SKM-1 treated with dmso at 0.1 percent for 144 hours (cell line): Measurements from ENCODE around the gene ABCB4.
"Not testable (repeated sequence)": the region's sequence is repeated elsewhere in the genome, so short reads cannot be mapped to it uniquely, and the experiment has no call there.

ENCODE experiments used
- DNase-seq: peaks from one replicate; lab custom pipeline; 2025; ENCODE audit not compliant: unreplicated experiment; lab: John Stamatoyannopoulos, UW

Gene ABCB4

DNA sequence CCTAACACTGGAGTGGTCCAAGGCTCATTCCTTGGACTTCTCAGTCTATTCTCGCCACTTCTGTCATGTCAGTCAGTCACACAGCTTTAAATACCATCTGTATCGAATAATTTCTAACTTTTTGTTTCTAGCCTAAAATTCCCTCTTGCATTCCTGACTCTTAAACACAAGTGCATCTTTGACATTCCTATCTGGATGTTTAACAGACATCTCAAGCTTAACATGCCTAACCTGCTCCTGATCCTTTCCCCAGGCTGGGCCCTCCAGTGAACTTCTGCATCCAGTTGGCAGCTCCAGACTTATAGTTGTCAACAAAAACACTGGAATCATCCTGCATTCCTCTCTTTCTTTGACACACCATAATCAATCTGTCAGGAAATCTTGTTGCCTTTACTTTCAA lies 4.5 kb upstream of the ABCB4 start:
- no peak for DNase-seq

DNA sequence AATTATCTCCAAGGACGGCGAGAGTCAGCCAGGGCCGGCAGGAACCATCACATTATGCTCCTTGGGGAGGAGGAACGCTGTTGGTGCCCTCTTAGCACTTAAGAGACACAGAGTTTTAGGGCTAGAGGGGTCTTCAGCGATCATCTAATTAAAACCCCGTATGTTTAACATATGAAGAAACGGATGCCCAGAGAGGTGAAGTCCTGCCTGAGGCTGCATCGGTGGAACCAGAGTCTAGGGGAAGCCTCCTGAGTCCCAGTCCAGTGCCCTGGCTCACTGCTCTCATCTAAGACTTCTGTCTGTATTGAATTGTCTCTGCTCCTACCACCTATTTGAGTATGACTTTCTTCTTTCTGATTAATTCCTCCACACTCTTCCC lies 688 bp upstream of the ABCB4 start:
- DNase-seq: no peak

- DNase-seq: peak; percentile 79
Measured at GRCh38 chr7:87474533-87475358, 734 bp downstream of the ABCB4 start.

DNA sequence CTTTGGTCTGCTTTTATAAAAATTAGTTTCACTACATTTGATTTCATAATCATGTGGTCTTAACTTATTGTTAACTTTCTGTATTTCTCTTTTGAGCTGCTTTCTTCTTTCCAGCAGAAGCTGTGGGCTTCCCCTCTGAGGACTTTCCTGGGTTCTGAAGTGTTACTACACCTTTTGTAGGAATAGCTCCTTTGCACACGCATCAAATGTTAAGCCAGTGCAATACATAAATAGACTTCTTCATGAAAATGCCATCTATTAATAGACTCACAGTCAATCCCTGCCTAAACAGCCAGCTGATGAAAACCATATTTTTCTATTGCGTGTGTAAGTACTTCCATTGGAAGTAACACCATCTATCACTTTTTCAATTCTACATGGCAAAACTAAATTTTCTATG lies 1.5 kb downstream of the ABCB4 start:
- DNase-seq: no peak

DNA sequence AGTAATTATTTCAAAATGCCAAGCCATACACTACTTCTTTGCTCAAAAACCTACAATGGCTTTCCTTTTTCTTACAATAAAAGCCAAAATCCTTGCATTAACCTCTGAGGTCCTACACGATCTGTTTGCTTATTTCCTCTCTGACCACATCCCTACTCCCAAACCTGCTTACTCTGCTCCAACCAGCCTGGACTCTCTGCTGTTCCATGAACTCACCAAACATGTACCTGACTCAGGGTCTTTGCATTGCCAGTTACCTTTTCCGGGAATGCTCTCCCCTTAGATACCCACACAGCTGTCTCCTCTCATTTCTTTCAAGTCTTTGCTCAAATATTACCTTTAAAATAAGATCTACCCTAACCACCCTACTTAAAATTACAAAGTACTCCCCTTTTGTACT lies 2.3 kb downstream of the ABCB4 start:
- no peak for DNase-seq

DNA sequence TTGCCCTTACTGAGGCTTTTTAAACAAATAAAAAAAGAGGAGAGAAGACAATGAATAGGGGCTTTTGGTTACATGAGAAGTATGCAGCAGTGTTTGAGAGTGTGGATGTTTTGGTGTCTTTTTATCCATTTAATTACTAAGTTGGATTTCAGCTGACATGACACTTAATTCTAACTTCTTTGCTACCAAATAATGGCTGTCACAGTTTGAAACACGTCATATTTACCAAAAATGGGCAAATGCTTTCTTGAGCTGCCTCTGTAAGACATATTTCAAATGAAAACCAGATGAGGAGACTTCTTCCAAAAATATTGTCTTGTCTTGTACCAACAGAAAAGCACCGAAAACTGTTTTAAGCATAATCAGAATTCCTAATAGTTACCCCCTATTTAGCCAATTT lies 4.0 kb downstream of the ABCB4 start:
- DNase-seq: no peak

DNA sequence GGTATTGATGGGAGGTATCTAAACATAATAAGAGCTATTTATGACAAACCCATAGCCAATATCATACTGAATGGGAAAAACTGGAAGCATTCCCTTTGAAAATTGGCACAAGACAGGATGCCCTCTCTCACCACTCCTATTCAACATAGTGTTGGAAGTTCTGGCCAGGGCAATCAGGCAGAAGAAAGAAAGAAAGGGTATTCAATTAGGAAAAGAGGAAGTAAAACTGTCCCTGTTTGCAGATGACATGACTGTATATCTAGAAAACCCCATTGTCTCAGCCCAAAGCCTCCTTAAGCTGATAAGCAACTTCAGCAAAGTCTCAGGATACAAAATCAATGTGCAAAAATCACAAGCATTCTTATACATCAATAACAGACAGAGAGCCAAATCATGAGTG lies 6.3 kb downstream of the ABCB4 start:
- not testable (repeated sequence) for DNase-seq

DNA sequence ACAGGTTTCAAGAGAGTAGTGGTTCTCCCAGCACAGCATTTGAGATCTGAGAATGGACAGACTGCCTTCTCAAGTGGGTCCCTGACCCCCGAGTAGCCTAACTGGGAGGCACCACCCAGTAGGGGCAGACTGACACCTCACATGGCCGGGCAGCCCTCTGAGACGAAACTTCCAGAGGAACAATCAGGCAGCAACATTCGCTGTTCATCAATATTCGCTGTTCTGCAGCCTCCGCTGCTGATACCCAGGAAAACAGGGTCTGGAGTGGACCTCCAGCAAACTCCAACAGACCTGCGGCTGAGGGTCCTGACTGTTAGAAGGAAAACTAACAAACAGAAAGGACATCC lies 10.0 kb downstream of the ABCB4 start:
- DNase-seq: not testable (repeated sequence)

DNA sequence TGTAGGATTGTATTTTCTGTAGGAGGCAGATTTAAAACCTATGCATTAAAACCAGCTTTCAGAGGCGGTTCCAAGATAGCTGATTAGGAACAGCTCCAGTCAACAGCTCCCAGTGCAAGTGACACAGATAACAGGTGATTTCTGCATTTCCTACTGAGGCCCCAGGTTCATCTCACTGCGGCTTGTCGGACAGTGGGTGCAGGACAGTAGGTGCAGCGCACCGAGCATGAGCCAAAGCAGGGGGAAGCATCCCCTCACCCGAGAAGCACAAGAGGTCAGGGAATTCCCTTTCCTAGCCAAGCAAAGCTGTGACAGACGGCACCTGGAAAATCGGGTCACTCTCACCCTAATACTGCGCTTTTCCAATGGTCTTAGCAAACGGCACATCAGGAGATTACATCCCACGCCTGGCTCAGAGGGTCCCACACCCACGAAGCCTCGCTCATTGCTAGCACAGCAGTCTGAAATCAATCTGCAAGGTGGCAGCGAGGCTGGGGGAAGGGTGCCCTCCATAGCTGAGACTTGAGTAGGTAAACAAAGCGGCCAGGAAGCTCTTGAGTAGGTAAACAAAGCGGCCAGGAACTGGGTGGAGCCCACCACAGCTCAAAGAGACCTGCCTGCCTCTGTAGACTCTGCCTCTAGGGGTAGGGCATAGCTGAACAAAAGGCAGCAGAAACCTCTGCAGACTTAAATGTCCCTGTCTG lies 10.5 kb downstream of the ABCB4 start:
- DNase-seq: not testable (repeated sequence)

GRCh38 chr7:87463982-87464381 lies 11.5 kb downstream of the ABCB4 start:
- DNase-seq: no peak

GRCh38 chr7:87460444-87460843 lies 15.0 kb downstream of the ABCB4 start:
- DNase-seq: not testable (repeated sequence)

DNA sequence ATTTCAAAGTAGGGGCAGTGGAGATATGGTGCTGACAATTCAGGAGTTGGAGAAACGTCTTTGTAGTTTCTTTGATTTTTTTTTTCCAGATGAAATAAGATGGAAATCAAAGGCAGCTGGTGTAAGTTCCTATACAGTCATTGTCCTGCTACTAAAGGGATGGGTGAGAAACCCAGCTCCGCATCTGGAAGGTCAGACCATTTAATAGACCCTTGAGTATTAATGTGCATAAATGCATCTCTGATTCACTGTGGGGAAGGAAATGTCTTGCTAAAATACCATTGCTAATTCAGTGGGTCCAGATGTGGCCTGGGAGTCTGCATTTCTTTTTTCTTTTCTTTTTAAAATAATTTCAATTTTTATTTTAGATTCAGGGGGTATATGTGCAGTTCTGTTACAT lies 15.5 kb downstream of the ABCB4 start:
- no peak for DNase-seq

DNA sequence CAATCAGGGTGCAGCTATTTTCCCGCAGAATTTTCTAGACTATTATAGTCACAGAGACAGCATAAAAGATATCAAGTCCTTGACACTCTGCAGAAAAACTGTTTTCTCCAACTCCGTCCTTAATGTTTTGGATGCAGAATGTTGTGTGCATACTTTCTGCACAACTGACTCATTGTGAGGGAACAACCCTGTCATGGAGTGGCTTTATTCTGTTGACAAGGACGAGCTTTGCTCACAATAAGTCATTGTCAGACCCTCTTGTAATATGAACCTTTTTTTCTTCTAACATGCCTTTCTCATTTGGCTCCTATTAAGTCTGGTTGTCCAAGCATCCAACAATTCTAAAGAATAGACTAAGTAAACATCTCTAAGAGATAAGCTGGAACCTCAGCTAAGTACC lies 17.3 kb downstream of the ABCB4 start:
- no peak for DNase-seq

DNA sequence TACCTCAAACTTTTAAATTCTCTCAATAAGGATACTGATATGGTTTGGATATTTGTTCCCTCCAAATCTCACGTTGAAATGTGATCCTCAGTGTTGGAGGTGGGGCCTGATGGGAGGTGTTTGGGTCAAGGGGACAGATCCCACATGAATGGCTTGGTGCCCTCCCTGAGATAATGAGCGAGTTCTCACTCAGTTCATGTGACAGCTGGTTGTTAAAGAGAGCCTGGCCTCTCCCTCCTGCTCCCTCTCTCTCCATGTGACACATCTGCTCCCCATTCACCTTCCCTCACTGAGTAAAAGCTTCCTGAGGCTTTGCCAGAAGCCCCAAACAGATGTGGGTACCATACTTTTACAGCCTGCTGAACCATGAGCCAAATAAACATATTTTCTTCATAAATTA lies 19.2 kb downstream of the ABCB4 start:
- no peak for DNase-seq

DNA sequence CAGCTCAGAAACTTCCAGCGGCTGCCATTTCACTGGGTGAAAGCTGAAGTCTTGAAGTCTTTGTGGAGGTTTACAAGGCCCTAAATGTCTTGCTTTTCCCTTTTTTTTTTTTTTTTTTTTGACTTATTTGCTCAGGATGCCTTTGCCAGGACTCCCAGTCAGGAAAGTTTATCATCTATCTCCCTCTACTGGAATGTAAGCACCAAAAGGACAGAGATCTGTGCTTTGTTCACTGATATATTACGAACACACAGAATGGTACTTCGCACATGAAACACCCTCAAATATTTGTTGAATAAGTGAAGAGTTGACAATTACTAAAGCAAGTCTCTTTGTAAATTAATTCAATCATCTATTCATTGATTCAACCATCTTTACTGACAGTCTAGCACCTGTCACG lies 23.2 kb downstream of the ABCB4 start:
- no peak for DNase-seq

DNA sequence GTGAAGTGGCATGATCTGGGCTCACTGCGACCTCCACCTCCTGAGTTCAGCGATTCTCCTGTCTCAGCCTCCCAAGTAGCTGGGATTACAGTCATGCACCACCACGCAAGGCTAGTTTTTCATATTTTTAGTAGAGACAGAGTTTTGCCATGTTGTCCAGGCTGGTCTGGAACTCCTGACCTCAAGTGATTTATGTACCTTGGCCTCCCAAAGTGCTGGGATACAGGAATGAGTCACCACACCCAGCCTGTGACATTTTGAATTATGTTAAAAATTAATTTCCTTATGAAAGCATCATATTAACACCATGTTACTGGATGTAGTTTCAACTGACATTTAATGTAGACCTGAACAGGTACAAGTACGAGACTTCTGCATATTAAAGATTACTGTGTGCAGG lies 24.3 kb downstream of the ABCB4 start:
- no peak for DNase-seq

DNA sequence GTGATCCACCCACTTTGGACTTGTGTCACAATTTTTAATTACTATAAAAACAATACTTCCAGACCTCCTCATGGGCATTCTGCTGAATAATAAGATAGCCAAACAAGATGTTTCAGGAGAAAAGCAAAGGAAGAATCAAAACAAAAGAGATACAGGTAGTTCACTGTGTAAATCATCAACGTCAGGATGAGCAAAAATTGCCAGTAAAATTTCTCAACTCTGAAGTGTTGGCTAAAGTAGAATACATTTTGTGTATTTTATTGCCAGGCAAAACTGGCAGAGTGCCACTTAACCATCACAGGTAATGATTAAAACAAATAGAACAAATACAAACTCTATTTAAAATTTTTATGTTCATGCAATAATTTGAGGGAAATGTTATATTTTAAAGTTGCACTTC lies 24.8 kb downstream of the ABCB4 start:
- DNase-seq: no peak

DNA sequence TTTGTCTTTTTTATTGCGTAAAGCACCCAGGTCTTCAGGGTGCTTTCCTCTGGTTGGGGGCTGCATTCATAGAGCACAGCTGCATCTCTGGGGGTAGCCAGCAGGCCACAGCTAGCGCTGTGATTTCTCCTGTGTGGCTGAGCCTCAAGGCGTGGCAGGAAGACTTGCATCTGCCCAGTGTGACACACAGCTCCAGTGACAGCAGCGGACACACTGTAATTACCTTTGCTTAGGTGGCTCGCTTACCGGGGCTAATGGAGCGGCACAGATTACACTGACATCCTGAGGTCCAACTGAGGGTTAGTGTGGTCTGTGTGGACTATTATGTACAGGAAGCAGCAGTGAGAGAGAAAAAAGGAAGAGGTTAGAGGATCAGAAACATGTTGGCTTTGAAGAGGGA lies 27.1 kb downstream of the ABCB4 start:
- DNase-seq: no peak

- no peak for DNase-seq
Measured at GRCh38 chr7:87447116-87447635, 28.3 kb downstream of the ABCB4 start.

DNA sequence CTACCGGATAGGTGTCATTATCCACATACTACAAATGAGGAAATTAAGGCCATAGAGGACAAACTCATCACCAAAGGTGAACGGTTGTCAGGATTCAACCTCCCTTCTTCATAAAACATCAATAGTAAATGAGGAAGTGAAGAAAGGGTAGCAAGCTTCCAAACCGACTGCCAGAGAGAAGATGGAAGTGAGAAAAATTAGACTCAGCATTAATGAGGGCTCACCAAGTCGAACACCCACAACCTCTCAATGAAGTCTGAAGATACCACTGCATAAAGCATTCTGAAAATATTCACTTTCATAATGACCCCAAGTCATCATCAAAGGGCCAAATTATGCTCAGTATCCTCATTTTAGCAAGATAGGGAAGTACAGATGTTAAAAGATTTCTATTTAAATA lies 29.6 kb downstream of the ABCB4 start:
- peak; percentile 31 for DNase-seq

- no peak for DNase-seq
Measured at GRCh38 chr7:87435546-87435945, 39.9 kb downstream of the ABCB4 start.

DNA sequence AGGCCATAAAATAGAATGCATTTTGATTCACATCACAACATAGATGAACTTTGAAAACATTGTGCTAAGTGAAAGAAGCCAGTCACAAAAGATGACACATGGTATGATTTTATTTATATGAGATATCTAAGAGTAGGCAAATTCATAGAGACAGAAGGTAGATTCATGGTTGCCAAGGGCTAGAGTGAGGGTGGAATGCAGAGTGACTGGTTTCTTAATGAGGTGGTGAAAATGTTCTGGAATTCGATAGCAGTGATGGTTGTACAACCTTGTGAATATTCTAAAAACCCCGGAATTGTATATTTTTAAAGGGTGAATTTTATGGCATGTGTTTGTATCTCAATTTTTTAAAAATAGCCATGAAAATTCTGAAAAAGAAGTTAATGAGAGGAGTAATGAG lies 42.9 kb downstream of the ABCB4 start:
- DNase-seq: no peak

DNA sequence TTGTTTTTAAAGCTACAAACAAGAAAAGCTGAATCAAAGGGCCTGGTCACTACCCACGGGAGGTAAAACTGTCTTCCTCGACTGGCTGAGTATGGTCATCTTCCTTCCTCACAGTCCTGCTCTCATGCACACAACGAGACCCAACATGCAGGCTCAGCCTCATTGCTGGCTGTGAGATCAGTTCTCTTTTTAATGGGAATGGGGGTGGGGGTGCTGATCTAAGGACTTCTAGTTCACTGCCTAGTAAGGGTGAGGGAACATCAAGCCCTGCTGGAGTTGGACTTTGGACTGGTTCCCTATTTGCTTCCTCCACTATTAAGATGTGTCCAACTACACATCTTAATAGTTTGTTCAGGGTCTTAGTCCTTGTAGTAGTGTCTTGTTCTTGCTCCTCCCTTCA lies 48.2 kb downstream of the ABCB4 start:
- no peak for DNase-seq
